ENCODE measurements around the gene OLFM4. TPM values are rescaled to one million over a fixed set of nuclear protein-coding genes. Genes with fewer than 3 reads are reported as not detected.
A peak's percentile ranks its signal among the peaks of the same experiment; 100 is the strongest.
"Not testable (repeated sequence)": the region's sequence is repeated elsewhere in the genome, so short reads cannot be mapped to it uniquely, and the experiment has no call there.

Gene OLFM4
- total RNA-seq, 2 donors from 2014 or later, result 235 to 338 TPM

DNA sequence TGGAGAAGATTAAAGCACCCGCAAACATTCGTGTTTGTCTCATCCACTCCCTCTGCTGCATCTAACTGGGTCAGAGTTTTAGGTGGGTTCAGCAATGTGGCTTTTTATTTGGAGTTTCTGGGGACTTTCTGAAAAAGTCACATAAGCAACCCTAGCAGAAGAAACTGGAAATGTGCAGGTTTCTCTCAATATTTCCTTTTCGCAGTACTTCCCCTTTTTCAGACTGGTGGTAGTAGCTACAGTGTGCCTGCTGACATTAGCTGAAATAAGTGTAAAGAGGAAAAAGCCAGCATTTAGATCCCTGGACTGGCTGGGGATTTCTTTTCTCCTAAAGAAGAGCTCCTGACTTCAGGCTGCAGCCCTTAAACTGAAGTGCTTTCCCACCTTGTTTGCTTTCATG is 15.9 kb upstream of the OLFM4 start:
- ATAC-seq (no peak), DNase-seq (no peak)
- intact Hi-C loops (cut with DNase I, micrococcal nuclease), result no loop called here

GRCh38 chr13:53013113-53013512 is 15.5 kb upstream of the OLFM4 start:
- no peak for DNase-seq
- intact Hi-C loops (cut with DNase I, micrococcal nuclease), result no loop called here
- ATAC-seq, result no peak

- DNase-seq; ATAC-seq; intact Hi-C loops (cut with DNase I, micrococcal nuclease): not testable (repeated sequence)
Measured at GRCh38 chr13:53014018-53014417, 14.6 kb upstream of the OLFM4 start.

DNA sequence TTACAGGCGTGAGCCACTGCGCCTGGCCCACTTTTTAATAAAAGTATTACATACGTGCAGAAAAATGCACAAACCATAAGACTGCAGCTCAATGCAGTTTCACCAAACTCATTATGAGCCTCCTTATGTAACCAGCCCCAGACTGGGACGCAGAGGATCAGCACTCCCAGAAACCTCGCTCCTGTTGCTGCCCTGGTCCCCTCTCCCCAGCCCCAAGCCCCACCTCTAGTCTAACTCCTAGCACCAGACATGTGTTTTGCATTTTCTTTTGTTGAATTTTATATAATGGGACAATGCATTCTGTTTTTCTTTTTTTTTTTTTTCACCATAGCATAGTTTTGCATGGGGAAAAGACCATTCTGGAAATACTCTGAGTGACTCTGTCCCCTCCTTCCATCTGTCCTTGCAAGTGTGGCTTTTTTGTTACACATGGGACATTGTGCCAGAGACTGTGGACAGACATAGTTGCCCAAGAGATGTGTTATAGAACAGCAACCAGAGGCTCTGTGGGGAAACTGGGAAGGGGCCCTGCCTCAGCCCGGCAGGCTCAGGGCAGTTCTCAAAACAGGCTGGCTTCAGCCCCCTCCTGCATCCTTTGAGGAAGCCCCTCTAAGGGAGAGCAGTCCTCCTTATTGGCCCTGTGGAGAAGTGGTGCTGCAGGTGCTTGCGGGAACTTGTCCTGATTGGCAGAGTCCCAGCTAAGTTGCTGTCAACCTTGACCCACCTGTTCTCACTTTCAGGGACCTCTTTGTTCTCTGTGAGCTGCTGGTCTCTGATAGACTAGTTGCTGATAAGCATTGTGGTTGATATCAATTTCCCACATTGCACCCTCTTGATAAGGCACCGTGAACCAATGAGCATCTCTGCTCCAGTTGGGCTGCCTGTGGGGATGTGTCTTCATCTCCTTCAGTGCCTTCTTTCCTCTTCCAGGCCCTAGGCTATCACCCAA is 13.8 kb upstream of the OLFM4 start:
- no peak for DNase-seq
- peak; percentile 30 for ATAC-seq
- intact Hi-C loops (cut with DNase I, micrococcal nuclease), result no loop called here

DNA sequence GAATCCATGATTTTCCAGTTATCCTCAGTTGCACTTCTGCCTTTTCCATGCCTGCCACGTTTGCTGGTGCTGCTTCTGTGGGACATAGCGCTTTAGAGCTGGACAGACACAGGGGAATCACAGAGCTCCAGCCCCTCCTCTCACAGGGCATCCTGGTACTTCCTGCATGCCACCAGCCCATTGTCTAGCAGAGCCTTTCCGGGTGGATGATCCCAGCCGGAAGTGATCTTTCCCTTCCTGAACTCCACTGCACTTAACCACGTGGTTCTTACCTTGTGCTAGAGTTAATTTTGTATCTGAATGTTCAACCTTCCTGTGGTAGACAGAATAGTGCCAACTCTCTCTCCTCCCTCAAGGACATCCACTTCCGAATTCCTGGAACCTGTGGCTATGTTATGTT is 12.6 kb upstream of the OLFM4 start:
- intact Hi-C loops (cut with DNase I, micrococcal nuclease), result no loop called here
- DNase-seq, result no peak
- ATAC-seq, result no peak

DNA sequence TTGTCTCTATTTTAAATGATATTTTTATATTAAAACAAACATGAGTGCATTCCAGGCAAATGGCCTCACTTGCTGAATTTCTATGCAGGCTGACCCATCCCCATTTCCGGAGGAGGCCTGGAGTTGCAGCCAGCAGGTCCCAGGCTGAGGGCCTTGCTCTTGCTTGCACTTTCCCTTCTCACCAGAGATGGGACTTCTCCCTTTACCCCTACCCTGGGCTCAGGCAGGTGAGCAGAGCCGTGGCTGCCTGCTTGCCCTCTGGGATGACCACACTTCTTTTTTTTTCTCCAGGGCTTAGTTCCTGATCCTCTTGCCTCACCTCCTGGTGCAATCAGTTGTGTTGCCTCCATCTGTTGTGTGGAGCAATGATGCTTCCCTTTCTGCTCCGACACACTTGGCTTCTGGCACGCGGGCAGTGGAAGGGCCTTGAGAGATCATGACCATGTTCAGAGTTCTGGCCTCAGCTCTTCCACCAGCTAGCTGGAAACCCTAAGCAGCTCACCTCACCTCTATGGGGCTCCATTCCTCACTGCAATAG is 11.1 kb upstream of the OLFM4 start:
- intact Hi-C loops (cut with DNase I, micrococcal nuclease), result no loop called here
- DNase-seq (no peak), ATAC-seq (no peak)

DNA sequence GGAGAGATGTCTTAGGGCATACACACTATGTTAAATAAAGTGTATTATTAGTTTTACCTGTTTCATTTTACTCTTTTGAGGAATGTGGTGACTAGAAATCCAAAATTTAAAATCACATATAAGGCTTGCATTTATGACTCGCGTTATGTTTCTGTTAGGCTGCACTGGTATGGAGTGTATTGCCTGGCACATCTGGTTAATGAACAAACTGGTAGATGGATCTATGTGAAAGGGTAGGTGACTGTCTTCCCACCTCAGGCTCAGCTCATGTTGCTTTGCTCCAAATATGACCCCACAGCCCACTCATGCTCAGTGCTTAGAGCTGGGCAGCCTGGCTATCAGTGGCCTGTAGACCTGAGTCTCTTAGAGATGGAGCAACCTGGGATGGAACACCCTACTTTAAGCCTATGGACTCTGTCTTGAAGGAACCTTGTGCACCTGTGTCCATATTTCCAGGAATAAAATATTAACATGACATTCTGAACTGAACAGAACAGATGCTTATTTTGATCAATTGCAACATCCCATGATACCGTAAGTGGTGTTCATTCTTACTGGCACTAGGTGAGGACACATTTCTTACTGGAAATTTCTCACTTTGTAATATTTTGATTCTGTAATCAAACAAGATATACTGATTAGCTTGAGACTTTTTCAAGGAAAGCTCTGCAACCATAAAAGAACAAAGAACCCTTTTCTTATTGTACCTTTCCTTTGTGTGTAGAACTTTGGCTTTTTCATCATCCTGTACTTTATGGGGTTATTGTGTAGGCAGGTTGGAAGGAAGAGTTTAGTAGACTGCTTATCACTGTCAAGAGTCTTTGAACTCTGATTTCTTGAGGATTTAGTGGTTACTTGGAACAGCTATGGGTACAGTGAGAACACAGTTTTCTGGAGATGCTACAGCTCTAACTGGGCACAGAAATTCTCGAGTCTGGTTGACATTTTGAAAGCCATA is 9.6 kb upstream of the OLFM4 start:
- intact Hi-C loops (cut with DNase I, micrococcal nuclease), result no loop called here
- peak; percentile 80 for ATAC-seq
- DNase-seq, result no peak

DNA sequence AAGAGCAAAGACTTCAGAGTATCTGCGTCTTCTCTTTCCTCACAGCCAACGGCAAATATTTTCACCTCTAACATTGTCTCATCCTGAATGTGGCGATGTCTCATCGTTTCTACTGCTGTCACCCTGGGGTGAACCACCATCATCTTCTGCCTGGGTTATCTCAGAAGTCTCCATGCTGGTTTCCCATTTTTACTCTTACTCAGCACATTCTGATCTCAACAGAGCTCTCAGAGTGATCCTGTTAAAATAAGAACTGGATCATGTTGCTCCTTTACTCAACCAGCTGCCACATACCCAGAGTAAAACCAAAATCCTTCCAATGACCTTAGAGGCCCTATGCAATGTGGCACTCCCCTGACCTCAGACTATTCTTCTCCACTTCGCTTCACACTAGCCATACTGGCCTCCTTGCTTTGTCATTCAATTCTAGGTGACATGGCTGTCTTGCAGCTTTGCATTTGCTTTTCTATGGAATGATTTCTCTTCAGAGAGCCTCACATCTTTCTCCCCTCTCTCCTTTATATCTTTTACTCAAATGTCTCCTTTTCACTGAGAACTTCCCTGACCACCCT is 7.8 kb upstream of the OLFM4 start:
- no peak for DNase-seq
- ATAC-seq, result no peak
- intact Hi-C loops (cut with DNase I, micrococcal nuclease), result no loop called here

- ATAC-seq, result no peak
- intact Hi-C loops (cut with DNase I, micrococcal nuclease), result no loop called here
- no peak for DNase-seq
Measured at GRCh38 chr13:53023246-53023645, 5.4 kb upstream of the OLFM4 start.

DNA sequence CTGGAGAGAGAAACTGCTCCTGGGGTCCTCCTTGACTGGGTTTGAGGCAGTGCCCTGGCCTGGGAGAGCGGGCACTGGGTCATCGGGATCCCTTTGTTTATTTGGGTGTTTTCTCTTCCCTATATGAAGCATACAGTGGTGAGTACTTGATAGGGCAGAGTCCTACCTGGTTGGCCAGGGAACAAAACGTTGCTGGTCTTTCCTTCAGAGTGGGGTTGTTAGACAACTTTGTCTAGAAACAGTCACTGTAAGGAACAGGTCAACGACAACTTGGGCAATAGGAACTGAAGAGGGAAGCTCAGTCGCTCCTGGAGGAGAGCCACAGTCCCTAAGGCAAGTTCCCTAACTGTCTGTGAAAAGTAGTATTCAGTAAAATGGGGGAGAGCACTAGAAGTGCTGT is 550 bp upstream of the OLFM4 start:
- DNase-seq (no peak), ATAC-seq (peak; percentile 41)
- intact Hi-C loops (cut with DNase I, micrococcal nuclease), result no loop called here

DNA sequence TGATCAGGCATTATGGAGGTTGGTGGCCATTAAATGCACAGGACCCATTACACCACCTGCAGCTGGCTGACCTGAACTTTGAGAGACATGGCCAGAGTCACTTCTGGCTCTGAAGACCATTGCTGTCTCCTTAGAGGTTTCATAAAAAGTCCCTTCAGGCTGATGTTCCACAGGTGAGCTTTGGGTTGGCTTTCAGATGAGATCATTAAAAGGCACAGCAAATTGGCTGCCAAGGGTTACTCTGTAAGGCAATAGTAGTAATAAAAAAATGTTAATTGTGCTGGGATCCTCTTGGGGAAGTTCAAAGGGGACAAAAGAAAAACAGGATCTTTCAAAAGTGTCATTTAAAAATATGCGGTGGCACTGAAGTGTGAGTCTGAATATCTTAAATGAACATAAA is 4.2 kb downstream of the OLFM4 start:
- intact Hi-C loops (cut with DNase I, micrococcal nuclease), result no loop called here
- DNase-seq (no peak), ATAC-seq (peak; percentile 61)

DNA sequence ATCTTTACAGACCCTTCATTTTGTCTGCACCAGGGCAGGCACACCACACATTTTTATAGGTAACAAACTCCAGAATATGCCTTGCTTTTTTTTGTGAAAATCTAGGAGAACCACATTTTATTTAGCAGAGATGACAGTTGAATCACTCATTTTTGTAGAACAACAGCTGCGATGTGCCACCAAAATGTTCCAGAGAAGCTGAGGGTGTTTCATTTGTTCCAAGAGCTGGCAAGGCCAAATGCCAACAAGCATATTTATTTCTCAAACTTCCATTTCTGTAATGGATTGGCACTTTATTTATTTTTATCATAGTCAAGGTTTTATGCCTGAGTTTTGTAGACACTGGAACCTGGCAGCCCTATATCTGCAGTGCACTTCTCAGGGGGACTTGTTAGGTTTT is 10.4 kb downstream of the OLFM4 start:
- ATAC-seq (no peak), DNase-seq (no peak)
- intact Hi-C loops (cut with DNase I, micrococcal nuclease), result no loop called here

DNA sequence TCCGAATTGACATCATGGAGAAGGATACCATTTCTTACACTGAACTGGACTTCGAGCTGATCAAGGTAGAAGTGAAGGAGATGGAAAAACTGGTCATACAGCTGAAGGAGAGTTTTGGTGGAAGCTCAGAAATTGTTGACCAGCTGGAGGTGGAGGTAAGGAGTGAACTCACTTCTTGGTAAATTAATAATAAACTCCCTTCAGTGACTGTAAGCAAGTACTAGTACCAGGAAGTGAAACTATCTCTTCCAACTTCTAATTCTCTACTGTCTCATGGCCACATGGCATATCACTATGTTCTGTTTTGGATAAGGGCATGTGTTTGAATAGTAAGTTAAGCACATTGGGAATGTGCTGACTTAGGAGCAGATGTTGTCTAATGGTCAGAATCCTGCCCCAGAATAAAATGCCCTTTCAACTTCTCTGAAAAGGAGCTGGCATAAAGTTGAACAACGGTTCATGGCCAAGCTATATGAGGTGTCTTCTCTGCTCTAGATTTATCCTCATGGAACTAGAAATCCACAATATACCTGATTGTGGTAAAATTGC is 13.4 kb downstream of the OLFM4 start:
- no peak for DNase-seq
- no peak for ATAC-seq

DNA sequence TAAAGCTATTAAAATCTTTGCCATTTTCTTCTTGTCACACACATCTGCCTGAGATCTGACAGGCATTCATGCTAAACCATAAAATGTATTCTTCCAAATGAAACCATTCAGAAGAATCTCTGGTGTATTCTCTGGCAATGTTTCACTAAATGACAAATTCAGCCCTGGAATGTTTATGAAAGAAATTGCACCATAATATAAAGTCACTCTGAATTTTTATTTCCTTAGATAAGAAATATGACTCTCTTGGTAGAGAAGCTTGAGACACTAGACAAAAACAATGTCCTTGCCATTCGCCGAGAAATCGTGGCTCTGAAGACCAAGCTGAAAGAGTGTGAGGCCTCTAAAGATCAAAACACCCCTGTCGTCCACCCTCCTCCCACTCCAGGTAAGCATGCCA is 14.3 kb downstream of the OLFM4 start:
- intact Hi-C loops (cut with DNase I, micrococcal nuclease), result no loop called here
- DNase-seq, result no peak
- ATAC-seq, result peak; percentile 70

More for the DNA sequence above, 13.4 kb downstream of the OLFM4 start:
- intact Hi-C loops (cut with DNase I, micrococcal nuclease), result loop anchor here in 1 of 2 donors (2.0 kb wide), 1 partner anchor 19 kb away; no protein-coding TSS in a partner anchor

- intact Hi-C loops (cut with DNase I, micrococcal nuclease), result no loop called here
- ATAC-seq, result peak; percentile 13
Measured at GRCh38 chr13:53043398-53043797, 14.8 kb downstream of the OLFM4 start.

GRCh38 chr13:53045189-53045588 is 16.6 kb downstream of the OLFM4 start:
- peak; percentile 47 to 73 for DNase-seq
- peak; percentile 52 for ATAC-seq

More at GRCh38 chr13:53043398-53043797, 14.8 kb downstream of the OLFM4 start:
- DNase-seq, result no peak

DNA sequence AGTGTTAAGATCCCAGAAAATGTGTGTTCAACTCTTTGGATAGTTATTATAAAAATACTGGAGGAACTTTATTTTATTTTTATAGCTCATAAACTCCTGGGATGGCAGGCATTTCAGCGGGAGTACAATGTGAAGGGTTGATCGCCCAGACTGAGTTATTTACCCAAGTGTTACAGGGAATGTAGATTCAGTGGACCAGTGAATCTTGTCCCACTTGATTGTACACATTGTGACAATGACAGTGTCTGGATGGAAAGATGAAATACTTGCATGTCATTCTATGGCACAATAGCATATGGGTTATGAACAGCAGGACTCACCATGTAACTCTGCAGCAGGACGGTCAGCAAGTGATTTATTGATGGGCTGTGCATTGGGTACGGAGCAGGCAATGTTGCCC is 20.3 kb downstream of the OLFM4 start:
- DNase-seq (no peak), ATAC-seq (peak; percentile 29)
- intact Hi-C loops (cut with DNase I, micrococcal nuclease), result no loop called here

More at GRCh38 chr13:53045189-53045588, 16.6 kb downstream of the OLFM4 start:
- intact Hi-C loops (cut with DNase I, micrococcal nuclease), result no loop called here

DNA sequence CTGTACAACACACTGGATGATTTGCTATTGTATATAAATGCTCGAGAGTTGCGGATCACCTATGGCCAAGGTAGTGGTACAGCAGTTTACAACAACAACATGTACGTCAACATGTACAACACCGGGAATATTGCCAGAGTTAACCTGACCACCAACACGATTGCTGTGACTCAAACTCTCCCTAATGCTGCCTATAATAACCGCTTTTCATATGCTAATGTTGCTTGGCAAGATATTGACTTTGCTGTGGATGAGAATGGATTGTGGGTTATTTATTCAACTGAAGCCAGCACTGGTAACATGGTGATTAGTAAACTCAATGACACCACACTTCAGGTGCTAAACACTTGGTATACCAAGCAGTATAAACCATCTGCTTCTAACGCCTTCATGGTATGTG is 21.5 kb downstream of the OLFM4 start:
- DNase-seq (no peak), ATAC-seq (no peak)
- intact Hi-C loops (cut with DNase I, micrococcal nuclease), result no loop called here

- DNase-seq (no peak), ATAC-seq (peak; percentile 30)
- intact Hi-C loops (cut with DNase I, micrococcal nuclease), result no loop called here
Measured at GRCh38 chr13:53052675-53053074, 24.1 kb downstream of the OLFM4 start.
